Measurements from ENCODE around the gene SLC47A2. TPM values are rescaled to one million over a fixed set of nuclear protein-coding genes. Genes with fewer than 3 reads are reported as not detected.

Gene SLC47A2
- total and polyA plus RNA-seq, 2 of the 13 experiments (the other 11 are each of a cell fraction or from before 2014, with no cell fraction given): 0.04 TPM; not detected in 1

GRCh38 chr17:19703828-19704613, 12.4 kb downstream of the SLC47A2 start (continued):
- TF ChIP-seq THYN1 (CRISPR knock-in tag; IDR thresholded peaks at IDR 0.05; ENCODE audit: borderline replicate concordance, low read depth) (no peak), MZF1 (CRISPR knock-in tag; IDR thresholded peaks at IDR 0.05; ENCODE audit: borderline replicate concordance) (no peak), ZFP36L2 (CRISPR knock-in tag; IDR thresholded peaks at IDR 0.05) (no peak), RELA (CRISPR knock-in tag; IDR thresholded peaks at IDR 0.05) (no peak), NFIB (CRISPR knock-in tag; IDR thresholded peaks at IDR 0.05; ENCODE audit: borderline replicate concordance) (no peak), ZNF160 (CRISPR knock-in tag; IDR thresholded peaks at IDR 0.05) (no peak), ZC3H13 (CRISPR knock-in tag; IDR thresholded peaks at IDR 0.05) (no peak), AFF4 (CRISPR knock-in tag; IDR thresholded peaks at IDR 0.05) (no peak), NR2F1 (CRISPR knock-in tag; IDR thresholded peaks at IDR 0.05) (peak in 1 of 2 experiments; percentile 45; a peak in 1 of 4 replicates), ZBTB7B (CRISPR knock-in tag; IDR thresholded peaks at IDR 0.05) (peak; percentile 54), FUBP1 (CRISPR knock-in tag; IDR thresholded peaks at IDR 0.05; ENCODE audit: borderline replicate concordance) (no peak), KLF6 (CRISPR knock-in tag; IDR thresholded peaks at IDR 0.05) (no peak), MED8 (CRISPR knock-in tag; IDR thresholded peaks at IDR 0.05; ENCODE audit: insufficient replicate concordance) (no peak), ZNF274 (CRISPR knock-in tag; IDR thresholded peaks at IDR 0.05) (0 out of 2 replicates have a peak, but pooled peaks have one; percentile 54), BRD4 (CRISPR knock-in tag; IDR thresholded peaks at IDR 0.05) (no peak), SP4 (CRISPR knock-in tag; IDR thresholded peaks at IDR 0.05) (no peak), SIX4 (CRISPR knock-in tag; IDR thresholded peaks at IDR 0.05) (no peak), MEF2D (CRISPR knock-in tag; IDR thresholded peaks at IDR 0.05) (no peak), FOXM1 (CRISPR knock-in tag; IDR thresholded peaks at IDR 0.05) (no peak), XBP1 (CRISPR knock-in tag; IDR thresholded peaks at IDR 0.05) (no peak)
